Neutrophil (primary cell): ENCODE measurements around the gene ATF6.

ENCODE experiments used
- H3K27ac ChIP-seq: fragments of 200-600 bp; sonication (generic); 2 replicates; pipeline ENCODE4 v1.5.1; 2016; ENCODE audit warnings: mild to moderate bottlenecking, moderate library complexity
- H3K27me3 ChIP-seq: fragments of 200-600 bp; sonication (generic); 2 replicates; pipeline ENCODE4 v1.6.0; 2016; ENCODE audit warnings: mild to moderate bottlenecking
- H3K36me3 ChIP-seq: fragments of 200-600 bp; sonication (generic); 2 replicates; pipeline ENCODE4 v1.5.1; 2017
- H3K4me1 ChIP-seq, 2 experiments: fragments of 200-600 bp in 1 of 2; sonication (generic) in 1 of 2; 1 replicate in 1 of 2; 2 replicates in 1 of 2; pipeline versions ENCODE4 v1.5.1 to v1.6.1; 2013 to 2016; ENCODE audit warnings: low read depth in 1 of 2, low read length in 1 of 2, mild to moderate bottlenecking in 1 of 2, moderate library complexity in 1 of 2; ENCODE audit not compliant: control insufficient read depth in 1 of 2, insufficient read depth in 1 of 2
- H3K4me3 ChIP-seq, 2 experiments: fragments of 200-600 bp in 1 of 2; sonication (generic) in 1 of 2; 1 replicate in 1 of 2; 2 replicates in 1 of 2; pipeline ENCODE4 v1.5.1; 2013 to 2016; ENCODE audit warnings: low read depth in 1 of 2, low read length in 1 of 2, mild to moderate bottlenecking in 1 of 2, moderate library complexity in 1 of 2
- H3K9me3 ChIP-seq: fragments of 200-600 bp; sonication (generic); 2 replicates; pipeline ENCODE4 v1.5.1; 2016
- CTCF ChIP-seq: fragments of 200-600 bp; sonication (generic); IDR thresholded peaks from 2 replicates; pipeline ENCODE4 v1.5.1; 2016; ENCODE audit warnings: antibody characterized with exemption

The ATF6 gene

GRCh38 chr1:161930064-161930463, 163.9 kb downstream of the ATF6 start:
- no peak for TF ChIP-seq CTCF
- Histone ChIP-seq H3K4me3 (no peak overlapping the region), H3K4me1 (no peaks in the 10 kb centered on the region), H3K27ac (no peak overlapping the region), H3K9me3 (no peaks in the 10 kb centered on the region), H3K27me3 (no peaks in the 10 kb centered on the region), H3K36me3 (no peaks in the 10 kb centered on the region)

- Histone ChIP-seq H3K27me3 (no peaks in the 10 kb centered on the region), H3K27ac (no peak overlapping the region), H3K4me3 (no peak overlapping the region), H3K4me1 (no peaks in the 10 kb centered on the region), H3K36me3 (peaks cover 8% of the 10 kb centered on the region), H3K9me3 (no peaks in the 10 kb centered on the region)
- no peak for TF ChIP-seq CTCF
Measured at GRCh38 chr1:161932668-161933067, 166.5 kb downstream of the ATF6 start.

- H3K4me3 ChIP-seq = no peak overlapping the region
- no peak overlapping the region for H3K27ac ChIP-seq
Measured at GRCh38 chr1:161933592-161934588, 167.8 kb downstream of the ATF6 start.

GRCh38 chr1:161935264-161935663, 169.1 kb downstream of the ATF6 start:
- peaks cover 8% of the 10 kb centered on the region for H3K36me3 ChIP-seq
- H3K4me3 ChIP-seq = no peak overlapping the region
- no peaks in the 10 kb centered on the region for H3K9me3 ChIP-seq
- no peak overlapping the region for H3K27ac ChIP-seq
- no peaks in the 10 kb centered on the region for H3K27me3 ChIP-seq
- no peak for TF ChIP-seq CTCF
- H3K4me1 ChIP-seq = no peaks in the 10 kb centered on the region

More at GRCh38 chr1:161933592-161934588, 167.8 kb downstream of the ATF6 start:
- Histone ChIP-seq H3K9me3 (no peaks in the 10 kb centered on the region), H3K27me3 (no peaks in the 10 kb centered on the region), H3K4me1 (no peaks in the 10 kb centered on the region), H3K36me3 (peaks cover 8% of the 10 kb centered on the region)
- no peak for TF ChIP-seq CTCF

DNA sequence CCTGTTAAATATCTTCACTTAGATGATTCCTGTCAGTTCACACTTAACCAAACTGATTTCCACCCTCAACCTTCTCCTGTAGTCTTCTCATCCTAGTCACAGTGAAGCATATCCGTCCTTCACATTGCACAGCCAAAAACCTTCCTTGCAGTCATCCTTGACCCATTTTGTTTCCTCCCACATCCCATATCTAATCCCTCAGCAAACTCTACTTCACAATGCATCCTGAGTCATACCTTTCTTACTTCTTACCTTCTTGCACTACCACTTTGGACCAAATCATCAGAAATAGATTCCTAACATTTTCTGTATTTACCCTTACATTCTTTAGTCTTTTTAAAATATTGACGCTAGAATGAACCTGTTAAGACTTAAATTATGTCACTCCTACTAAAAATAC, 170.7 kb downstream of the ATF6 start:
- H3K27ac ChIP-seq = no peak overlapping the region
- H3K27me3 ChIP-seq = no peaks in the 10 kb centered on the region
- H3K4me3 ChIP-seq = no peak overlapping the region
- H3K9me3 ChIP-seq = no peaks in the 10 kb centered on the region
- H3K4me1 ChIP-seq = no peaks in the 10 kb centered on the region
- no peak for TF ChIP-seq CTCF
- peaks cover 8% of the 10 kb centered on the region for H3K36me3 ChIP-seq
